Measurements from ENCODE around the gene DGKE.

DNA sequence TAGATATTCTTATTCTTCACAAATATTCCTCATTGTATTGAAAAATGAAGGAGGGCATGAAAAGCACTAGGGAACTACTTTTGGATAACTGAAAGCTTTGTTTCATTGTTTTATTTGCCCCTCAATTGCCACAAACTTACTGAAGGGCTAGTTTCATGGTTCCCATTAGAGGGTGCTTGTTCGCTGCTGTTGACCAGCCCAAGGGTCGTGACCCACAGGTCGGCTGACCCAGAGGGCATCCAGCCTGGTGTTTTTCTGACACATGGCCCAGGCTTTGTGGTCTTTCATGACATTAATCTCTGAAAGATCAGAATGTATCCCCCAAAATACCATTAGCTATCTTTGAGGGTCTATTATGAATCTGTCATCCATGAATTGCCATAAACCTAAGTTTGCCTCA lies 30.0 kb downstream of the DGKE start:
- TF ChIP-seq CTCF (IDR thresholded peaks at IDR 0.05; ENCODE audit: low read length) (no peak), EZH2 (optimal IDR thresholded peaks at IDR 0.05; ENCODE audit: low read depth, low read length) (no peak)

Data from MM.1S (cell line).